DND-41 (cell line): ENCODE data around the gene ZIC2.

Experiments used
- ATAC-seq: fragments of 200-7000 bp; cut with Tn5 transposase; 3 replicates; pipeline ENCODE4 v1.9.1; 2021; ENCODE audit warnings: low read depth; ENCODE audit not compliant: insufficient read depth
- DNase-seq: peaks from one replicate; pipeline ENCODE4 v3.0.0-alpha.2; 2020
- H2AFZ ChIP-seq: 2 replicates; pipeline ENCODE4 v1.6.0; 2012; ENCODE audit warnings: low read depth, low read length
- H3K27ac ChIP-seq: 2 replicates; pipeline ENCODE4 v1.5.1; 2012; ENCODE audit warnings: low read length, inconsistent platforms
- H3K27me3 ChIP-seq: fragments of 200-600 bp; sonication (generic); 2 replicates; pipeline ENCODE4 v1.6.0; 2012; ENCODE audit warnings: low read length, mild to moderate bottlenecking, inconsistent platforms; ENCODE audit not compliant: insufficient read depth, poor library complexity
- H3K36me3 ChIP-seq: 2 replicates; pipeline ENCODE4 v1.5.1; 2012; ENCODE audit warnings: low read length, inconsistent platforms; ENCODE audit not compliant: insufficient read depth
- H3K4me1 ChIP-seq: 2 replicates; pipeline ENCODE4 v1.5.1; 2012; ENCODE audit warnings: mild to moderate bottlenecking, low read length; ENCODE audit not compliant: insufficient read depth
- H3K4me2 ChIP-seq: 2 replicates; pipeline ENCODE4 v1.6.0; 2012; ENCODE audit warnings: mild to moderate bottlenecking, moderate library complexity, low read length, inconsistent platforms; ENCODE audit not compliant: insufficient read depth
- H3K4me3 ChIP-seq, 2 experiments: fragments of 200-600 bp in 1 of 2; shearing (Covaris generic) in 1 of 2; 2 replicates each; pipeline ENCODE4 v1.5.1; 2012 to 2016; ENCODE audit warnings: inconsistent platforms in 2 of 2, low read length in 2 of 2, mild to moderate bottlenecking in 2 of 2, low read depth in 1 of 2, moderate library complexity in 1 of 2
- H3K79me2 ChIP-seq: 2 replicates; pipeline ENCODE4 v1.6.0; 2012; ENCODE audit warnings: low read length, inconsistent platforms; ENCODE audit not compliant: insufficient read depth
- H3K9ac ChIP-seq: 2 replicates; pipeline ENCODE4 v1.6.0; 2012; ENCODE audit warnings: low read depth, mild to moderate bottlenecking, inconsistent platforms, low read length, moderate library complexity
- H3K9me3 ChIP-seq: 2 replicates; pipeline ENCODE4 v1.5.1; 2012; ENCODE audit warnings: low read length, moderate library complexity, mild to moderate bottlenecking, inconsistent platforms; ENCODE audit not compliant: insufficient read depth, severe bottlenecking
- H4K20me1 ChIP-seq: 2 replicates; pipeline ENCODE4 v1.6.0; 2012; ENCODE audit warnings: low read length; ENCODE audit not compliant: insufficient read depth
- EZH2 ChIP-seq: IDR thresholded peaks from 3 replicates; pipeline ENCODE4 v1.6.1; 2012; ENCODE audit warnings: borderline replicate concordance, low read depth, mild to moderate bottlenecking, moderate library complexity, low read length, inconsistent platforms; ENCODE audit not compliant: severe bottlenecking
- TF ChIP-seq, protein P1 (sequence below): IDR thresholded peaks from 2 replicates; pipeline ENCODE4 v1.5.1; 2012; ENCODE audit warnings: borderline replicate concordance, low read length, moderate library complexity, mild to moderate bottlenecking; ENCODE audit not compliant: poor library complexity, severe bottlenecking; ENCODE audit errors: extremely low read depth

The ZIC2 gene

DNA sequence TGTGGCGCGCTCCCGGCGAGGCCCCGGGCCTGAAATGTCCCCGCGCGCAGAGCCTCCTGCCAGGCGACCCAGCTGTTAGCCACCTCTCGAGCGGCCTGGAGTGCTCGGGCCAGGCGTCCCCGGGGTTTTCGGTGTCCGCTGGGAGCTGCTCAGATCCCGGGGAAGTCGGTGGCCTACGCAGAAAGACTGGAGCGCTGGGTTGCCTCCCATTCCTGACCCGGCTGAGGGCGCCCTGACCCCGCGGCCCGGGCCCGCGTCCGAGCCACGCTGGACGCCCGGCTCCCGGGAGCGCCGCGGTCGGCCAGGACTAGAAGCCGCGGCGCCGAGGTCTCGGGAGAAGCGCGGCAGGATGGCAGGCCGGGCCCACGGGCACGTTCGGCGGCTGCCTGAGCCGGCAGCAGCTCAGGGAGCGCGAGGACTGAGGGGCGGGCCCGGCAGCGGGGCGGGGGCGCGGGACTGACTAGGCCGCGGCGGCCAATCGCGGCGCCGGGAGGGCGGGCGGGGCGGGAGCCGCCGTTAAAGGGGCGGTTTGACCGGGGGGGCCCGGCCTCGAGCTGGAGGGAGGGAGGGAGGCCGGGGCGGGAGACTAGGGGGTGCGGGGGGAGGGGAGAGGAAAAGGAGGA lies 1.3 kb upstream of the ZIC2 start:
- Histone ChIP-seq H3K4me3 (peak overlapping the region; percentile 40 to 63; a peak in 3 of 4 replicates), H3K27ac (peak overlapping the region; percentile 86), H3K9ac (peak overlapping the region; percentile 97), H2AFZ (peak overlapping the region; percentile 63), H3K4me1 (peaks cover 54% of the 10 kb centered on the region), H3K27me3 (peaks cover 14% of the 10 kb centered on the region), H3K4me2 (peak overlapping the region; percentile 75), H3K9me3 (no peaks in the 10 kb centered on the region), H3K79me2 (peaks cover 25% of the 10 kb centered on the region), H3K36me3 (peaks cover 3% of the 10 kb centered on the region; the same call in 1 of the 2 replicates), H4K20me1 (no peaks in the 10 kb centered on the region; the same call in 1 of the 2 replicates)
- ATAC-seq (peak; percentile 77), DNase-seq (peak; percentile 86)
- TF ChIP-seq, protein P1, sequence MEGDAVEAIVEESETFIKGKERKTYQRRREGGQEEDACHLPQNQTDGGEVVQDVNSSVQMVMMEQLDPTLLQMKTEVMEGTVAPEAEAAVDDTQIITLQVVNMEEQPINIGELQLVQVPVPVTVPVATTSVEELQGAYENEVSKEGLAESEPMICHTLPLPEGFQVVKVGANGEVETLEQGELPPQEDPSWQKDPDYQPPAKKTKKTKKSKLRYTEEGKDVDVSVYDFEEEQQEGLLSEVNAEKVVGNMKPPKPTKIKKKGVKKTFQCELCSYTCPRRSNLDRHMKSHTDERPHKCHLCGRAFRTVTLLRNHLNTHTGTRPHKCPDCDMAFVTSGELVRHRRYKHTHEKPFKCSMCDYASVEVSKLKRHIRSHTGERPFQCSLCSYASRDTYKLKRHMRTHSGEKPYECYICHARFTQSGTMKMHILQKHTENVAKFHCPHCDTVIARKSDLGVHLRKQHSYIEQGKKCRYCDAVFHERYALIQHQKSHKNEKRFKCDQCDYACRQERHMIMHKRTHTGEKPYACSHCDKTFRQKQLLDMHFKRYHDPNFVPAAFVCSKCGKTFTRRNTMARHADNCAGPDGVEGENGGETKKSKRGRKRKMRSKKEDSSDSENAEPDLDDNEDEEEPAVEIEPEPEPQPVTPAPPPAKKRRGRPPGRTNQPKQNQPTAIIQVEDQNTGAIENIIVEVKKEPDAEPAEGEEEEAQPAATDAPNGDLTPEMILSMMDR = no peak
- no peak for TF ChIP-seq EZH2

DNA sequence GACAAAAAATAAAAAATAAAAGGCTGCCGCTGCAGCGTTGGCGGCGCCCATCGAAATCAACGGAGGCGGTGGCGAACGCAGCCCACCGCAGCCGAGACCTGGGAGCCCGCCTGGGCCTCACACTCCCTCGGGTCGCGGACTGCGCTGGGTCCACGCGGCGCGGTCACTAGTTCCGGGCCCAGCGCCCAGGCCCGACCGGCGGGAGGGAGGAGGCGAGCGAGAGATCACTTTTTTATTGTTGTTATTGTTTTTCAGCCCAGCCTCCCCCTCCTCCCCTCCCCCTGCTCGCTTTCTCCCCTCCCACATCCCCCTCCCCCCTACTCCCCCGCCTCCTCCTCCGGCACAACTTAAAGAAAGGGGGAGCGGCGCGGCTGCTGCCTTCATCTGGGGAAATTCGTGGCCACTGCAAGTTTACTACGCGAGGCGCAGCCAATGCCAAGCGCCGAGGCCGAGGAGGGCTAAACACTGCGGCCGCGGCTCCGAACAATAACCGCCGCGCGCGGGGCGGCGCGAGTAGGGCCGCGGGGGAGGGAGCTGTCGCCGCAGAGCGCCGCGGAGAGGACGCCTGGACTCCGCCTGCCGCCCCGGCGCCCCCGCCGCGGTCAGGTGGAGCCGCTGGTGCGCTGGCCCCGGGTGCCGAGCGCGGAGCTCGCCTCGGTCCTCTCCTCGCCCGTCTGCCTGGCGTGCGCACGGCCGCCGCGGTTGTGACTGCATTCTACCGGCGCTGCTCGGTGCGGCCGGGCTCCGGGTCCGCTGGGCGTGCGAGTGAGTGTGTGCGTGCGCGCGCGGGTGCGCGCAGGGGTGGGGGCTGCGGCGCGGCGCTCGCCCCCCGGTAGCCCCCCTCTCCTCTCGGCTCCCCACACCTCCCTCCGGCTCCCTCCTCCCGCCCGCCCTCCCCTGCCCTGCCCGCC lies 505 bp upstream of the ZIC2 start:
- H3K4me2 ChIP-seq = peak overlapping the region; percentile 75
- H3K4me3 ChIP-seq = peak overlapping the region; percentile 22 to 63; a peak in 3 of 4 replicates
- peak overlapping the region; percentile 86 for H3K27ac ChIP-seq
- peak overlapping the region; percentile 97 for H3K9ac ChIP-seq
- peaks cover 14% of the 10 kb centered on the region for H3K27me3 ChIP-seq
- ATAC-seq (peak; percentile 56), DNase-seq (peak; percentile 73)
- no peaks in the 10 kb centered on the region for H3K9me3 ChIP-seq
- peaks cover 25% of the 10 kb centered on the region for H3K79me2 ChIP-seq
- peaks cover 3% of the 10 kb centered on the region; the same call in 1 of the 2 replicates for H3K36me3 ChIP-seq
- peak overlapping the region; percentile 76 for H2AFZ ChIP-seq
- H3K4me1 ChIP-seq = peaks cover 54% of the 10 kb centered on the region
- H4K20me1 ChIP-seq = no peaks in the 10 kb centered on the region; the same call in 1 of the 2 replicates
- no peak for TF ChIP-seq EZH2
- TF ChIP-seq, protein P1 = no peak

DNA sequence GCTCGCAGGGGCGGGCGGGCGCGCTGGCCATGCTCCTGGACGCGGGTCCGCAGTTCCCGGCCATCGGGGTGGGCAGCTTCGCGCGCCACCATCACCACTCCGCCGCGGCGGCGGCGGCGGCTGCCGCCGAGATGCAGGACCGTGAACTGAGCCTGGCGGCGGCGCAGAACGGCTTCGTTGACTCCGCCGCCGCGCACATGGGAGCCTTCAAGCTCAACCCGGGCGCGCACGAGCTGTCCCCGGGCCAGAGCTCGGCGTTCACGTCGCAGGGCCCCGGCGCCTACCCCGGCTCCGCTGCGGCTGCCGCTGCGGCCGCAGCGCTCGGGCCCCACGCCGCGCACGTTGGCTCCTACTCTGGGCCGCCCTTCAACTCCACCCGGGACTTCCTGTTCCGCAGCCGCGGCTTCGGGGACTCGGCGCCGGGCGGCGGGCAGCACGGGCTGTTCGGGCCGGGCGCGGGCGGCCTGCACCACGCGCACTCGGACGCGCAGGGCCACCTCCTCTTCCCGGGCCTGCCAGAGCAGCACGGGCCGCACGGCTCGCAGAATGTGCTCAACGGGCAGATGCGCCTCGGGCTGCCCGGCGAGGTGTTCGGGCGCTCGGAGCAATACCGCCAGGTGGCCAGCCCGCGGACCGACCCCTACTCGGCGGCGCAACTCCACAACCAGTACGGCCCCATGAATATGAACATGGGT lies 599 bp downstream of the ZIC2 start:
- peaks cover 25% of the 10 kb centered on the region for H3K79me2 ChIP-seq
- H2AFZ ChIP-seq = no peak overlapping the region
- peak overlapping the region; percentile 75 for H3K4me2 ChIP-seq
- H3K4me1 ChIP-seq = peaks cover 53% of the 10 kb centered on the region
- no peaks in the 10 kb centered on the region for H3K9me3 ChIP-seq
- H4K20me1 ChIP-seq = no peaks in the 10 kb centered on the region; the same call in 1 of the 2 replicates
- DNase-seq (no peak), ATAC-seq (no peak)
- TF ChIP-seq EZH2 = no peak
- TF ChIP-seq, protein P1 = no peak
- peak overlapping the region in 1 of 2 experiments; percentile 61; a peak in 3 of 4 replicates for H3K4me3 ChIP-seq
- peaks cover 3% of the 10 kb centered on the region; the same call in 1 of the 2 replicates for H3K36me3 ChIP-seq
- H3K27me3 ChIP-seq = peaks cover 14% of the 10 kb centered on the region
- H3K27ac ChIP-seq = peak overlapping the region; percentile 50
- H3K9ac ChIP-seq = peak overlapping the region; percentile 97
